HepG2 (cell line): ENCODE measurements around the gene LSM2. TPM values are rescaled to one million over a fixed set of nuclear protein-coding genes. Genes with fewer than 3 reads are reported as not detected.
A peak's percentile ranks its signal among the peaks of the same experiment; 100 is the strongest.

Source experiments
- CBX1 ChIP-seq: IDR thresholded peaks from one replicate; pipeline ENCODE4 v1.6.1; 2016; ENCODE audit warnings: antibody characterized with exemption, low read depth
- EED ChIP-seq: sonication (generic); formaldehyde crosslinking; IDR thresholded peaks from 2 replicates; pipeline ENCODE4 v1.5.0; 2020; ENCODE audit warnings: mild to moderate bottlenecking, missing genetic modification reagents
- JDP2 ChIP-seq: sonication (generic); formaldehyde crosslinking; IDR thresholded peaks from 2 replicates; pipeline ENCODE4 v1.8.1; 2022; ENCODE audit warnings: missing genetic modification reagents, borderline replicate concordance
- MTF1 ChIP-seq: sonication (generic); formaldehyde crosslinking; IDR thresholded peaks from 2 replicates; pipeline ENCODE4 v1.5.0; 2020; ENCODE audit warnings: missing genetic modification reagents
- NR1H2 ChIP-seq: sonication (generic); formaldehyde crosslinking; IDR thresholded peaks from 2 replicates; pipeline ENCODE4 v1.8.1; 2022; ENCODE audit warnings: low read depth, missing genetic modification reagents, borderline replicate concordance
- TFAP4 ChIP-seq: sonication (generic); IDR thresholded peaks from 2 replicates; pipeline ENCODE4 v1.6.1; 2016; ENCODE audit warnings: low read depth, borderline replicate concordance
- TFE3 ChIP-seq: IDR thresholded peaks from 2 replicates; pipeline ENCODE4 v1.6.1; 2016
- ZBTB43 ChIP-seq: sonication (generic); formaldehyde crosslinking; conservative IDR thresholded peaks from 2 replicates; pipeline ENCODE4 v1.4.0; 2020; ENCODE audit warnings: missing genetic modification reagents
- ZNF432 ChIP-seq: sonication (generic); formaldehyde crosslinking; IDR thresholded peaks from 2 replicates; pipeline ENCODE4 v1.5.0; 2020; ENCODE audit warnings: missing genetic modification reagents, mild to moderate bottlenecking, borderline replicate concordance
- ZNF501 ChIP-seq: sonication (generic); formaldehyde crosslinking; IDR thresholded peaks from 2 replicates; pipeline ENCODE4 v1.5.1; 2020; ENCODE audit warnings: mild to moderate bottlenecking, moderate library complexity, missing genetic modification reagents
- ZNF646 ChIP-seq: sonication (generic); formaldehyde crosslinking; IDR thresholded peaks from 2 replicates; pipeline ENCODE4 v1.9.0; 2021; ENCODE audit warnings: mild to moderate bottlenecking, missing genetic modification reagents
- ZNF678 ChIP-seq: sonication (generic); formaldehyde crosslinking; IDR thresholded peaks from 2 replicates; pipeline ENCODE4 v1.4.0; 2020; ENCODE audit warnings: mild to moderate bottlenecking, missing genetic modification reagents
- ZNF704 ChIP-seq: sonication (generic); formaldehyde crosslinking; IDR thresholded peaks from 2 replicates; pipeline ENCODE4 v1.8.1; 2023; ENCODE audit warnings: mild to moderate bottlenecking, inconsistent platforms, moderate library complexity, missing genetic modification reagents, borderline replicate concordance
- polyA plus RNA-seq, 8 experiments: library from polyadenylated mRNA; depleted of rRNA in 3 of 8; stranded (reverse) in 7 of 8; unstranded in 1 of 8; fragments of >200 nt; fragmentation: Illumina TruSeq in 4 of 8; extraction: Trizol in 4 of 8; gene quantifications; 2 replicates each; pipeline versions ENCODE4 v1.2.1 to v1.2.3, GENCODE V29; 2011 to 2016; ENCODE audit warnings: low read depth in 4 of 8, missing spikeins in 1 of 8, mixed read lengths in 1 of 8; ENCODE audit not compliant: insufficient read depth in 1 of 8
- total RNA-seq, 5 experiments: library from RNA; depleted of rRNA; stranded (reverse); fragments of >200 nt; fragmentation: Illumina TruSeq; extraction: Trizol; gene quantifications; 2 replicates each; pipeline ENCODE4 v1.2.3, GENCODE V29; 2016; ENCODE audit warnings: low read depth in 1 of 5
- TF ChIP-seq, protein P1 (sequence below): IDR thresholded peaks from 2 replicates; pipeline ENCODE4 v1.6.1; 2016; ENCODE audit warnings: low read depth

LSM2 gene
- total and polyA plus RNA-seq, 2 of the 13 experiments (the other 11 are each of a cell fraction or from before 2014, with no cell fraction given): 69.4 to 90.5 TPM

DNA sequence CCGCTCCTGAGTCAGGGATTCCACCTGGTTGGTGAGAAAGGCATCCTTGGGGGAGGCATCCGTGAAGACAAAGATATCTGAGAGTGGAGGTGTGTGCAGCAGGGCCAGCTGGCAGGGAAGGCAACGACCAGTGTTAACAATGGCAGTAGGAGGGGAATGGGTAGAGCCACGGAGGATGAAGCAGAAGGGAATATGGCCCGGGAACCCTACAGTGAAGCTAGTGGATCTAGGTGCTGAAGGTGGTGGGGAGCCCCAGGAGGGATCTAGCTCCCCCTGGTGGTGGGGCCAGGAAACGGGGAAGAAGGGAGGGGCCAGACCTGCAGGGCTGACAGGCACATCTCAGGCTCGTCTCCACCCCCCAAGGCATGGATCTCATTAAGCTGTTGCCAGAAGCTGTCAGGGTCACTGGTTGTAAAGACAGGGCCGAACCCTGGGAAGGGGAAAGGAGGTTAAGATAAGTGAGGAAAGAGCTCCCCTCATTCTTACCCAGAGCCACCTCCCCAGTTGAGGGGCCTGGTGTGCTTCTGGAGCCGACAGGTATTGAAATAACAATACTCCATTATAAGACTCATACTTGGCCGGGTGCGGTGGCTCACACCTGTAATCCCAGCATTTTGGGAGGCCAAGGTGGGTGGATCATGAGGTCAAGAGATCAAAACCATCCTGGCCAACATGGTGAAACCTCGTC, 36.9 kb downstream of the LSM2 start (continued):
- TF ChIP-seq TFE3 (CRISPR knock-in tag) (no peak), CBX1 (peak; percentile 58), ZNF704 (CRISPR knock-in tag) (no peak), ZNF501 (0 out of 2 replicates have a peak, but pooled peaks have one; percentile 56), ZNF432 (CRISPR knock-in tag) (no peak), ZNF678 (CRISPR knock-in tag) (no peak), NR1H2 (CRISPR knock-in tag) (no peak), EED (CRISPR knock-in tag) (no peak), MTF1 (CRISPR knock-in tag) (no peak), ZNF646 (no peak), ZBTB43 (CRISPR knock-in tag) (no peak), JDP2 (CRISPR knock-in tag) (no peak), TFAP4 (no peak)
- TF ChIP-seq, protein P1, sequence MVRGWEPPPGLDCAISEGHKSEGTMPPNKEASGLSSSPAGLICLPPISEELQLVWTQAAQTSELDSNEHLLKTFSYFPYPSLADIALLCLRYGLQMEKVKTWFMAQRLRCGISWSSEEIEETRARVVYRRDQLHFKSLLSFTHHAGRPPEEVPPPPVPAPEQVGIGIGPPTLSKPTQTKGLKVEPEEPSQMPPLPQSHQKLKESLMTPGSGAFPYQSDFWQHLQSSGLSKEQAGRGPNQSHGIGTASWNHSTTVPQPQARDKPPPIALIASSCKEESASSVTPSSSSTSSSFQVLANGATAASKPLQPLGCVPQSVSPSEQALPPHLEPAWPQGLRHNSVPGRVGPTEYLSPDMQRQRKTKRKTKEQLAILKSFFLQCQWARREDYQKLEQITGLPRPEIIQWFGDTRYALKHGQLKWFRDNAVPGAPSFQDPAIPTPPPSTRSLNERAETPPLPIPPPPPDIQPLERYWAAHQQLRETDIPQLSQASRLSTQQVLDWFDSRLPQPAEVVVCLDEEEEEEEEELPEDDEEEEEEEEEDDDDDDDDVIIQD (CRISPR knock-in tag): peak; percentile 48; the same call in 1 of the 2 replicates
